Mesenchymal stem cell (in vitro differentiated cells and primary cell): ENCODE measurements around the gene HDAC4.

Experiments used
- DNase-seq: peaks from one replicate; pipeline ENCODE4 v3.0.0-alpha.2; 2013
- H2AFZ ChIP-seq: one replicate; pipeline ENCODE4 v1.6.1; 2013; ENCODE audit warnings: low read depth, mild to moderate bottlenecking, control low read depth, inconsistent platforms, low read length, moderate library complexity
- H2AK5ac ChIP-seq: 2 replicates; pipeline ENCODE4 v1.6.1; 2013; ENCODE audit warnings: low read length, moderate library complexity, mild to moderate bottlenecking, inconsistent platforms; ENCODE audit not compliant: severe bottlenecking
- H2BK120ac ChIP-seq: one replicate; pipeline ENCODE4 v1.6.1; 2013; ENCODE audit warnings: low read depth, mild to moderate bottlenecking, inconsistent platforms, low read length, moderate library complexity
- H2BK12ac ChIP-seq, 2 experiments: one replicate each; pipeline ENCODE4 v1.6.1; 2013; ENCODE audit warnings: inconsistent platforms in 2 of 2, low read length in 2 of 2, mild to moderate bottlenecking in 2 of 2, moderate library complexity in 2 of 2, control low read depth in 1 of 2
- H2BK15ac ChIP-seq: one replicate; pipeline ENCODE4 v1.6.1; 2013; ENCODE audit warnings: mild to moderate bottlenecking, low read depth, inconsistent platforms; ENCODE audit not compliant: poor library complexity, severe bottlenecking
- H2BK5ac ChIP-seq: 2 replicates; pipeline ENCODE4 v1.6.1; 2013; ENCODE audit warnings: low read depth, mild to moderate bottlenecking, low read length, control low read depth, inconsistent platforms; ENCODE audit not compliant: poor library complexity, severe bottlenecking
- H3K14ac ChIP-seq, 2 experiments: one replicate each; pipeline ENCODE4 v1.6.1; 2013; ENCODE audit warnings: inconsistent platforms in 2 of 2, low read length in 2 of 2, control low read depth in 1 of 2, mild to moderate bottlenecking in 1 of 2, moderate library complexity in 1 of 2
- H3K18ac ChIP-seq, 2 experiments: one replicate each; pipeline ENCODE4 v1.6.1; 2013; ENCODE audit warnings: inconsistent platforms in 2 of 2, low read length in 2 of 2, control low read depth in 1 of 2, low read depth in 1 of 2, mild to moderate bottlenecking in 1 of 2
- H3K23ac ChIP-seq, 2 experiments: one replicate each; pipeline ENCODE4 v1.6.1; 2013; ENCODE audit warnings: inconsistent platforms in 2 of 2, low read length in 2 of 2, mild to moderate bottlenecking in 2 of 2, moderate library complexity in 2 of 2, control low read depth in 1 of 2
- H3K27ac ChIP-seq: 2 replicates; pipeline ENCODE4 v1.5.1; 2013; ENCODE audit warnings: mild to moderate bottlenecking, moderate library complexity, low read length, control low read depth, inconsistent platforms; ENCODE audit not compliant: poor library complexity, severe bottlenecking
- H3K27me3 ChIP-seq, 2 experiments: 2 replicates each; pipeline versions ENCODE4 v1.6.1 to v1.7.0; 2013; ENCODE audit warnings: low read length in 2 of 2, mild to moderate bottlenecking in 2 of 2, moderate library complexity in 2 of 2, control low read depth in 1 of 2, inconsistent platforms in 1 of 2; ENCODE audit not compliant: control insufficient read depth in 1 of 2, insufficient read depth in 1 of 2
- H3K36me3 ChIP-seq, 2 experiments: 2 replicates each; pipeline versions ENCODE4 v1.6.1 to v1.7.0; 2013; ENCODE audit warnings: low read length in 2 of 2, control low read depth in 1 of 2, inconsistent platforms in 1 of 2, low read depth in 1 of 2, mild to moderate bottlenecking in 1 of 2; ENCODE audit not compliant: insufficient read depth in 2 of 2, control insufficient read depth in 1 of 2
- H3K4ac ChIP-seq, 2 experiments: one replicate each; pipeline ENCODE4 v1.6.1; 2013; ENCODE audit warnings: inconsistent platforms in 2 of 2, low read length in 2 of 2, mild to moderate bottlenecking in 2 of 2, moderate library complexity in 2 of 2, control low read depth in 1 of 2, low read depth in 1 of 2
- H3K4me1 ChIP-seq: 2 replicates; pipeline ENCODE4 v1.6.1; 2013; ENCODE audit warnings: low read depth, low read length, control low read depth; ENCODE audit not compliant: control insufficient read depth, insufficient read depth
- H3K4me2 ChIP-seq: 2 replicates; pipeline ENCODE4 v1.6.1; 2013; ENCODE audit warnings: low read length, mild to moderate bottlenecking, inconsistent platforms; ENCODE audit not compliant: poor library complexity, severe bottlenecking
- H3K4me3 ChIP-seq, 2 experiments: 2 replicates each; pipeline versions ENCODE4 v1.5.1 to v1.7.0; 2013; ENCODE audit warnings: low read length in 2 of 2, mild to moderate bottlenecking in 2 of 2, control low read depth in 1 of 2, low read depth in 1 of 2; ENCODE audit not compliant: insufficient read depth in 1 of 2
- H3K79me1 ChIP-seq: replicated peaks from 2 replicates; pipeline ENCODE4 v1.6.1; 2013; ENCODE audit warnings: mild to moderate bottlenecking, control low read depth, low read length, inconsistent platforms; ENCODE audit not compliant: poor library complexity, severe bottlenecking
- H3K9ac ChIP-seq: 2 replicates; pipeline ENCODE4 v1.7.0; 2013; ENCODE audit warnings: mild to moderate bottlenecking, low read length, moderate library complexity
- H3K9me3 ChIP-seq: 2 replicates; pipeline ENCODE4 v1.7.0; 2013; ENCODE audit warnings: mild to moderate bottlenecking, low read length; ENCODE audit not compliant: control insufficient read depth
- H4K8ac ChIP-seq: one replicate; pipeline ENCODE4 v1.6.1; 2013; ENCODE audit warnings: inconsistent platforms, mild to moderate bottlenecking, low read length, moderate library complexity
- H4K91ac ChIP-seq: one replicate; pipeline ENCODE4 v1.6.1; 2013; ENCODE audit warnings: mild to moderate bottlenecking, low read length, inconsistent platforms
- WGBS: methylation state at CpG from one replicate; pipeline ENCODE4 v1.1.7; 2013; ENCODE audit warnings: mixed read lengths; 5-methylcytosine and 5-hydroxymethylcytosine counted together

The HDAC4 gene

GRCh38 chr2:239291475-239292350, 109.1 kb downstream of the HDAC4 start:
- peak overlapping the region; percentile 29 to 35 for H3K4ac ChIP-seq
- no peaks in the 10 kb centered on the region for H3K27me3 ChIP-seq
- peak overlapping the region; percentile 45 for H2BK15ac ChIP-seq
- H2AK5ac ChIP-seq = no peak overlapping the region
- H4K91ac ChIP-seq = peak overlapping the region; percentile 77
- H3K4me2 ChIP-seq = no peak overlapping the region
- H3K18ac ChIP-seq = peak overlapping the region; percentile 14 to 67
- peak overlapping the region; percentile 30 for H4K8ac ChIP-seq
- peak overlapping the region in 1 of 2 experiments; percentile 83 for H2BK12ac ChIP-seq
- H3K4me1 ChIP-seq = peaks cover 34% of the 10 kb centered on the region
- peak overlapping the region; percentile 61 for H3K9ac ChIP-seq
- H2AFZ ChIP-seq = no peak overlapping the region
- no peak overlapping the region for H3K23ac ChIP-seq
- 86% methylated on average over 30 of the region's 30 CpGs for WGBS
- H3K79me1 ChIP-seq = peaks cover 54% of the 10 kb centered on the region
- no peak overlapping the region for H2BK5ac ChIP-seq
- no peak overlapping the region for H3K4me3 ChIP-seq
- H3K9me3 ChIP-seq = no peaks in the 10 kb centered on the region
- H3K14ac ChIP-seq = peak overlapping the region in 1 of 2 experiments; percentile 97
- H3K36me3 ChIP-seq = peaks cover 0 to 12% of the 10 kb centered on the region in 2 experiments
- no peak overlapping the region for H3K27ac ChIP-seq
- H2BK120ac ChIP-seq = no peak overlapping the region
- DNase-seq = no peak

GRCh38 chr2:239290618-239291474, 110.0 kb downstream of the HDAC4 start:
- Histone ChIP-seq H3K4ac (peak overlapping the region; percentile 27 to 35), H2AFZ (peak overlapping the region; percentile 18)

GRCh38 chr2:239289545-239289944, 111.3 kb downstream of the HDAC4 start:
- Histone ChIP-seq H3K14ac (peak overlapping the region in 1 of 2 experiments; percentile 68), H3K4ac (peak overlapping the region in 1 of 2 experiments; percentile 66), H2AK5ac (no peak overlapping the region), H3K4me2 (no peak overlapping the region), H2BK12ac (peak overlapping the region in 1 of 2 experiments; percentile 88), H4K8ac (peak overlapping the region; percentile 81), H3K36me3 (peaks cover 0 to 16% of the 10 kb centered on the region in 2 experiments), H3K9ac (peak overlapping the region; percentile 75), H4K91ac (peak overlapping the region; percentile 64), H2BK5ac (no peak overlapping the region), H3K18ac (peak overlapping the region in 1 of 2 experiments; percentile 89), H2BK120ac (no peak overlapping the region), H3K27ac (no peak overlapping the region), H2BK15ac (peak overlapping the region; percentile 44), H3K4me3 (no peak overlapping the region), H2AFZ (no peak overlapping the region), H3K27me3 (no peaks in the 10 kb centered on the region), H3K79me1 (peaks cover 55% of the 10 kb centered on the region), H3K9me3 (no peaks in the 10 kb centered on the region), H3K4me1 (peaks cover 32% of the 10 kb centered on the region), H3K23ac (no peak overlapping the region)
- 91% methylated on average over 5 of the region's 6 CpGs for WGBS
- DNase-seq = no peak

More at GRCh38 chr2:239290618-239291474, 110.0 kb downstream of the HDAC4 start:
- no peak overlapping the region for H3K27ac ChIP-seq
- H3K27me3 ChIP-seq = no peaks in the 10 kb centered on the region
- peaks cover 26% of the 10 kb centered on the region for H3K4me1 ChIP-seq
- H3K9ac ChIP-seq = peak overlapping the region; percentile 61
- H2BK15ac ChIP-seq = no peak overlapping the region
- peak overlapping the region in 1 of 2 experiments; percentile 99 for H2BK12ac ChIP-seq
- no peak overlapping the region for H3K4me2 ChIP-seq
- peaks cover 53% of the 10 kb centered on the region for H3K79me1 ChIP-seq
- peak; percentile 64 for DNase-seq
- H3K23ac ChIP-seq = peak overlapping the region in 1 of 2 experiments; percentile 97
- H3K4me3 ChIP-seq = peak overlapping the region; percentile 27 to 36
- no peak overlapping the region for H2BK120ac ChIP-seq
- no peak overlapping the region for H2BK5ac ChIP-seq
- peak overlapping the region; percentile 90 for H4K91ac ChIP-seq
- H3K14ac ChIP-seq = peak overlapping the region in 1 of 2 experiments; percentile 100
- H3K9me3 ChIP-seq = no peaks in the 10 kb centered on the region
- peaks cover 0 to 12% of the 10 kb centered on the region in 2 experiments for H3K36me3 ChIP-seq
- 85% methylated on average over 39 of the region's 39 CpGs for WGBS
- peak overlapping the region; percentile 54 for H4K8ac ChIP-seq
- peak overlapping the region; percentile 56 to 98 for H3K18ac ChIP-seq
- H2AK5ac ChIP-seq = no peak overlapping the region
